GM18907 (cell line): ENCODE data around the gene SF3B1.
"Not testable (repeated sequence)": the region's sequence is repeated elsewhere in the genome, so short reads cannot be mapped to it uniquely, and the experiment has no call there.

Experiments
- ATAC-seq: cut with Tn5 transposase; IDR thresholded peaks from one replicate; pipeline ENCODE4 v1.9.1; 2021; ENCODE audit warnings: mild to moderate bottlenecking, moderate library complexity; ENCODE audit not compliant: unreplicated experiment

SF3B1 gene

GRCh38 chr2:197348721-197349360 lies 86.0 kb downstream of the SF3B1 start:
- ATAC-seq: no peak

GRCh38 chr2:197345846-197346370 lies 88.9 kb downstream of the SF3B1 start:
- no peak for ATAC-seq

GRCh38 chr2:197343968-197344367 lies 90.9 kb downstream of the SF3B1 start:
- ATAC-seq: not testable (repeated sequence)

- ATAC-seq: no peak
Measured at GRCh38 chr2:197340591-197340990, 94.2 kb downstream of the SF3B1 start.
